ENCODE measurements around the gene MYADM.
"Not testable (repeated sequence)": the region's sequence is repeated elsewhere in the genome, so short reads cannot be mapped to it uniquely, and the experiment has no call there.

Gene MYADM

GRCh38 chr19:53868892-53869804 lies 1.5 kb downstream of the MYADM start:
- DNase-seq: peak; percentile 90

DNA sequence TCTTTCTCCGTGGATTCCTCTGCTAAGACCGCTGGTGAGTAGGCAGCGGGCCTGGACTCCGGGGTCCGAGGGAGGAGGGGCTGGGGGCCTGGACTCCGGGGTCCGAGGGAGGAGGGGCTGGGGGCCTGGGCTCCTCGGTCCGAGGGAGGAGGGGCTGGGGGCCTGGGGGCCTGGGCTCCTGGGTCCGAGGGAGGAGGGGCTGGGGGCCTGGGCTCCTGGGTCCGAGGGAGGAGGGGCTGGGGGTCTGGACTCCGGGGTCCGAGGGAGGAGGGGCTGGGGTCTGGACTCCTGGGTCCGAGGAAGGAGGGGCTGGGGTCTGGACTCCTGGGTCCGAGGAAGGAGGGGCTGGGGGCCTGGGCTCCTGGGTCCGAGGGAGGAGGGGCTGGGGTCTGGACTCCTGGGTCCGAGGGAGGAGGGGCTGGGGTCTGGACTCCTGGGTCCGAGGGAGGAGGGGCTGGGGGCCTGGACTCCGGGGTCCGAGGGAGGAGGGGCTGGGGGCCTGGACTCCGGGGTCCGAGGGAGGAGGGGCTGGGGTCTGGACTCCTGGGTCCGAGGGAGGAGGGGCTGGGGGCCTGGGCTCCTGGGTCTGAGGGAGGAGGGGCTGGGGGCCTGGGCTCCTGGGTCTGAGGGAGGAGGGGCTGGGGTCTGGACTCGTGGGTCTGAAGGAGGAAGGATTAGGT lies 2.3 kb downstream of the MYADM start:
- not testable (repeated sequence) for DNase-seq

- DNase-seq: no peak
Measured at GRCh38 chr19:53870485-53870844, 2.8 kb downstream of the MYADM start.

GRCh38 chr19:53871454-53871853 lies 3.8 kb downstream of the MYADM start:
- DNase-seq: no peak

GRCh38 chr19:53872762-53873161 lies 5.1 kb downstream of the MYADM start:
- no peak for DNase-seq

- DNase-seq: no peak
Measured at GRCh38 chr19:53873773-53874605, 6.3 kb downstream of the MYADM start.

DNA sequence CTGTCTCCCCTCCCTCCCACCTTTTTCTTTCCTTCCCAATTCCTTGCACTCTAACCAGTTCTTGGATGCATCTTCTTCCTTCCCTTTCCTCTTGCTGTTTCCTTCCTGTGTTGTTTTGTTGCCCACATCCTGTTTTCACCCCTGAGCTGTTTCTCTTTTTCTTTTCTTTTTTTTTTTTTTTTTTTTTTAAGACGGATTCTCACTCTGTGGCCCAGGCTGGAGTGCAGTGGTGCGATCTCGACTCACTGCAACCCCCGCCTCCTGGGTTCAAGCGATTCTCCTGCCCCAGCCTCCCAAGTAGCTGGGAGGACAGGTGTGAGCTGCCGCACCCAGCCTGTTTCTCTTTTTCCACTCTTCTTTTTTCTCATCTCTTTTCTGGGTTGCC lies 6.9 kb downstream of the MYADM start:
- DNase-seq: no peak

DNA sequence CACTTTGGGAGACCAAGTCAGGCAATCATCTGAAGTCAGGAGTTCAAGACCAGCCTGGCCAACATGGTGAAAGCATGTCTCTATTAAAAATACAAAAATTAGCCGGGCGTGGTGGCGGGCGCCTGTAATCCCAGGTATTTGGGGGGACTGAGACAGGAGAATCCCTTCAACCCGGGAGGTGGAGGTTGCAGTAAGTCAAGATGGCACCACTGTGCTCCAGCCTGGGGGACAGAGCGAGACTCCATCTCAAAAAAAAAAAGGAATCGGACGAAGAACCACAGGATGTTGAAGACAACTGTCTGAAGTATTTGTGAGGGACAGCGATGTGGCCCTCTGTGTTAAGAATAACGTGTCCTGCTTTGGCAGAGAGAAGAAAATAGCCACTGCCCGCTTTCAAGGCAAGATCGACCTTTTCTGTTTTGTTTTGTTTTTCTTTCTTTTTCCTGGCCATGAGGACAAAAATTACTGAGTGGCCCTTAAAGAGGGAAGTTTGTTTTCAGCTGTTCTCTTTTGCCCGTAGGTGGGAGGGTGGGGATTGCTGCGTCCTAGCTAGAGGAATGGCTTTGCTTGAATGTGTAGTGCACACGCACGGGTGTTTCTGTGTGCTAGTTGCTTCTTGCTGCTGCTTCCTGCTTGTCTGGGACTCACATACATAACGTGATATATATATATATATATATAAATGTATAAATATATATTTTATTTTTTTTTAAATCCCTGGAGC lies 8.1 kb downstream of the MYADM start:
- DNase-seq: no peak

- no peak for DNase-seq
Measured at GRCh38 chr19:53876651-53877224, 9.1 kb downstream of the MYADM start.

DNA sequence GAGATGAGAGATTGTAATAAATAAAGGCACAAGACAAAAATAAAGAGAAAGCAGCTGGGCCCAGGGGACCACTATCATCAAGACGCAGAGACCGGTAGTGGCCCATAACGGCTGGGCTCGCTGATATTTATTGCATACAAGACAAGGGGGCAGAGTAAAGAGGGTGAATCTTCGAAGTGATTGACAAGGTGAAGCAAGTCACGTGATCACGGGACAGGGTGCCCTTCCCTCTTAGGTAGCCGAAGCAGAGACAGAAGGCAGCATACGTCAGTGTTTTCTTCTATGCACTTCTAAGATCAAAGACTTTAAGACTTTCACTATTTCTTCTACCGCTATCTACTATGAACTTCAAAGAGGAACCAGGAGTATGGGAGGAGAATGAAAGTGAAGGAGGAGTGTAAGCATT lies 9.7 kb downstream of the MYADM start:
- DNase-seq: peak; percentile 69

- DNase-seq: no peak
Measured at GRCh38 chr19:53878776-53879139, 11.1 kb downstream of the MYADM start.

- DNase-seq: peak; percentile 93
Measured at GRCh38 chr19:53879140-53880081, 11.7 kb downstream of the MYADM start.

DNA sequence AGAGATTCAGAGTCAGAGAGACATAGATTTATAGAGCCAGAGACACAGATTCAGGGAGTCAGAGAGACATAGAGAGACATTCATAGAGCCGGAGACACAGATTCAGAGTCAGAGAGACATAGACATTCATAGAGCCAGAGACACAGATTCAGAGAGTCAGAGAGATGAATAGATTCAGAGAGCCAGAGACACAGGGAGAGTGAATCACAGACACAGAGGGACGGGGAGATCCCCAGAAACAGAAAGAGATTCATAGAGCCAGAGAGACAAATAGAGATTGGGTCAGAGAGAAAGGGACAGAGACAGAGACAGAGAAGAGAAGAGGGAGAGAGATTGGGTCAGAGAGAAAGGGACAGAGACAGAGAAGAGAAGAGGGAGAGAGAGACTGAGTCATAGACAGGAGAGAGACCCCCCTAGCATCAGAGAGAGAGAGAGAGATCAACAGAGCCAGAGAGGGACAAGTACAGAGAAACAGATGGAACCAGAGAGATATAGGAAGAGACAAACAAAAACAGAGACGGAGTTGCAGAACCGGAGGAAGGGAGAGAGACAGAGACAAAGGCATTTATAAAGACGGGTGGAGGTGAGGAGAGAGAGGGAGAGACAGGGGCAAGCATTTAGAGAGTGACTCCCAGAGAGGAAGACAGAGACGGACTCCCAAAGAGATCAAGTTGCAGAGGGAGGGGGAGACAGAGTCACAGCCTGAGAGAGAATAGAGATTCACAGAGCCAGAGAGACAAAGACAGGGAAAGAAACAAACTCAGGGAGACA lies 13.2 kb downstream of the MYADM start:
- DNase-seq: no peak

DNA sequence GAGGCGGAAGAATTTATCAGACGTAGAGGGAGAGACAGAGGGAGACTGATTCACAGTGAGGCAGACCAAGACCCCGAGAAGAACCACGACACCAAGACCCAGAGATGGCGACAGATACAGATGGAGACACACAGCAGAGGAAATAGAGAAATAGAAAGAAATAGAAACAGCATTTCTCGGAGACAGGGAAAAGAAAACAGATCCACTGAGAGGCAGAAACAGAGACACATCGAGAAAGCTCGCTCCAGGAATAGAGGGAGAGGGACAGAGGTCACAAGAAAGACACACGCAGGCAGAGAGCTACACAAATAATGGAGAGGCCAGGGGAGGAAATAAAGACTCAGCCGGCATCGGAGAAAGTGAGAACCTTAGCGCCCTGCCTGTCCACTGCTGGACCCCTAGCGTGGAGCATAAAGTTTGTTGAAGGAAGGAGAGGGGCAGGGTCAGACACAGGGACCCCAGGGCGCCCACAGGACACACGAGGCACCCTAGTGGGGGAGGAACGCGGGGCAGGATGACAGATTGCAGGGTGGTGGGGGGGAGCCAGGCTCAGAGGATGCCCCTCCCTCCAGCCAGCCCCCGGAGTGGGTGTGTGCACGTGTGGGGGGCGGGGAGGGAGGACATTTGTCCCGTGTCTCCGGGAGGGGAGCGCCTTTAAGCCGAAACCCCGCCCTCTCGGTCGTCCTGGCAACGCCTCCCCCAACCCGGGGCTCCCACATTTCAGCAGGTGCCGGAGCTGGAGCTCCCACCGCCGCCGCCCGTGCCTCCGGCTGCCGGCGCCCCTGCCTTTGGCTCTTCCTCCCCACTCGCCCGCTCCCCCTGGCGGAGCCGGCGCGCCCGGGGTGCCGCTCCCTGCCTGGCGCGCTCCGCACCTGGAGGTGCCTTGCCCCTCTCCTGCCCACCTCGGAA lies 14.1 kb downstream of the MYADM start, which contains the start of gene PRKCG:
PRKCG (plus strand) TSS at position 716 of the 909 bp plus-strand sequence. CDS start 298 bp downstream, outside the sequence.
- DNase-seq: peak; percentile 75

- no peak for DNase-seq
Measured at GRCh38 chr19:53882391-53883050, 14.8 kb downstream of the MYADM start.

- DNase-seq: no peak
Measured at GRCh38 chr19:53883231-53883661, 15.6 kb downstream of the MYADM start.

DNA sequence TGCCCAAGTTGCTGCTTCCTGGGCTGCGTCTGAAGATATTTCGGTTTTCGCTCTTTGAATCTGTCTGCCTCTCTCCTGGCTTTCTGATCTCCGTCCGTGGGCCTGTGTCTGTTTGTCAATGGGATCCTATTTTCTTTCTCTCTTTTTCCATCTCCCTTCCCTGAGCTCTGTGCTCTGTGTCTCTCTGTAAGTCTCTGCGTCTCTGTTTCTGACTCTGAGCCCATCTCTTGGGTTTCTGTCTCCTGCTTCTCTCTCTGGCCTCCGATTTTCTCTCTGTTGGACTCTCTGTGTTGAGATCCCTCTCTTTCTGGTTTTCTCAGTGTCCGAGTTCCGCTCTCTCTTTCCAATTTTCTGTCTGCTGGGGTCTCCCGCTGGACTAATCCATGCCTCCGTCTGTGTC lies 16.1 kb downstream of the MYADM start:
- DNase-seq: no peak

- DNase-seq: no peak
Measured at GRCh38 chr19:53884256-53884655, 16.6 kb downstream of the MYADM start.

DNA sequence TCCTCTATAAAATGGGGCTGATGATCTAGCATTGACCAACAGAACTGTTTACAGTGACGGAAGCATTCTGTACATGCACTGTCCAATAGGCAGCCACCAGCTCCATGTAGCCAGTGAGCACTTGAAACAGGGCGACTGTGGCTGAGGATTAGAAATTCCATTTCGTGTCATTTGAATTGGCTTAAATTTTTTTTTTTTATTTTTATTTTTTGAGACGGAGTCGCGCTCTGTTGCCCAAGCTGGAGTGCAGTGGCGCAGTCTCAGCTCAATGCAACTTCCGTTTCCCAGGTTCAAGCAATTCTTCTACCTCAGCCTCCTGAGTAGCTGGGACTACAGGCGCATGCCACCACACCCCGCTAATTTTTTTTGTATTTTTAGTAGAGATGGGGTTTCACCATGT lies 17.4 kb downstream of the MYADM start:
- DNase-seq: no peak
